Ectodermal cell (in vitro differentiated cells): ENCODE results near the gene MNAT1.
"Not testable (repeated sequence)": the region's sequence is repeated elsewhere in the genome, so short reads cannot be mapped to it uniquely, and the experiment has no call there.

Source experiments
- H3K27ac ChIP-seq: 2 replicates; pipeline ENCODE4 v1.7.0; 2013; ENCODE audit warnings: mild to moderate bottlenecking, low read depth, low read length; ENCODE audit not compliant: insufficient read depth, poor library complexity, severe bottlenecking
- H3K27me3 ChIP-seq: 2 replicates; pipeline ENCODE4 v1.7.0; 2013; ENCODE audit warnings: mild to moderate bottlenecking, low read length; ENCODE audit not compliant: insufficient read depth, control insufficient read depth, poor library complexity, severe bottlenecking
- H3K36me3 ChIP-seq: one replicate; pipeline ENCODE4 v1.7.0; 2013; ENCODE audit warnings: low read length; ENCODE audit not compliant: control insufficient read depth, insufficient read depth
- H3K4me1 ChIP-seq: one replicate; pipeline ENCODE4 v1.7.0; 2013; ENCODE audit warnings: low read length; ENCODE audit not compliant: control insufficient read depth, insufficient read depth
- H3K4me3 ChIP-seq: 2 replicates; pipeline ENCODE4 v1.7.0; 2013; ENCODE audit warnings: low read depth, low read length, control low read depth; ENCODE audit not compliant: insufficient read depth
- H3K9me3 ChIP-seq: 2 replicates; pipeline ENCODE4 v1.7.0; 2013; ENCODE audit warnings: mild to moderate bottlenecking, low read length, moderate library complexity; ENCODE audit not compliant: control insufficient read depth
- WGBS, 2 experiments: methylation state at CpG; one replicate each; pipeline ENCODE4 v1.1.7; 2013; ENCODE audit warnings: missing lambda C conversion rate in 2 of 2; 5-methylcytosine and 5-hydroxymethylcytosine counted together

The MNAT1 gene

GRCh38 chr14:60865378-60866127, 131.0 kb downstream of the MNAT1 start:
- Histone ChIP-seq H3K36me3 (no peaks in the 10 kb centered on the region), H3K27me3 (no peaks in the 10 kb centered on the region), H3K4me1 (no peaks in the 10 kb centered on the region), H3K4me3 (no peak overlapping the region), H3K27ac (no peak overlapping the region), H3K9me3 (no peaks in the 10 kb centered on the region)
- 90 to 94% methylated on average over 4 of the region's 4 CpGs for WGBS, 2 experiments

- H3K36me3 ChIP-seq: no peaks in the 10 kb centered on the region
- H3K4me1 ChIP-seq: no peaks in the 10 kb centered on the region
- no peaks in the 10 kb centered on the region for H3K9me3 ChIP-seq
- no peak overlapping the region for H3K27ac ChIP-seq
- H3K27me3 ChIP-seq: no peaks in the 10 kb centered on the region
- no peak overlapping the region for H3K4me3 ChIP-seq
These were observed 133.1 kb downstream of the MNAT1 start for GRCh38 chr14:60867503-60868172.

GRCh38 chr14:60878121-60878520, 143.6 kb downstream of the MNAT1 start:
- Histone ChIP-seq H3K36me3 (peaks cover 7% of the 10 kb centered on the region), H3K4me1 (no peaks in the 10 kb centered on the region), H3K4me3 (no peak overlapping the region), H3K9me3 (no peaks in the 10 kb centered on the region), H3K27ac (no peak overlapping the region), H3K27me3 (no peaks in the 10 kb centered on the region)
- WGBS, 2 experiments: 100% methylated on average over 1 of the region's 1 CpG; no CpG with 5 or more reads in 1 of the 2 experiments

- no peaks in the 10 kb centered on the region for H3K9me3 ChIP-seq
- H3K27ac ChIP-seq: no peak overlapping the region
- no peaks in the 10 kb centered on the region for H3K27me3 ChIP-seq
- no peaks in the 10 kb centered on the region for H3K4me1 ChIP-seq
- no peak overlapping the region for H3K4me3 ChIP-seq
- H3K36me3 ChIP-seq: peaks cover 7% of the 10 kb centered on the region
These were observed 144.0 kb downstream of the MNAT1 start for GRCh38 chr14:60878536-60878935.

GRCh38 chr14:60882219-60882618, 147.7 kb downstream of the MNAT1 start:
- H3K4me3 ChIP-seq: no peak overlapping the region
- no peak overlapping the region for H3K27ac ChIP-seq
- no peaks in the 10 kb centered on the region for H3K9me3 ChIP-seq
- peaks cover 7% of the 10 kb centered on the region for H3K36me3 ChIP-seq
- no peaks in the 10 kb centered on the region for H3K27me3 ChIP-seq
- no peaks in the 10 kb centered on the region for H3K4me1 ChIP-seq
- 100% methylated on average over 1 of the region's 1 CpG for WGBS, 2 experiments

- no peak overlapping the region for H3K27ac ChIP-seq
- H3K4me1 ChIP-seq: no peaks in the 10 kb centered on the region
- H3K9me3 ChIP-seq: no peaks in the 10 kb centered on the region
- peaks cover 7% of the 10 kb centered on the region for H3K36me3 ChIP-seq
- no peaks in the 10 kb centered on the region for H3K27me3 ChIP-seq
- no peak overlapping the region for H3K4me3 ChIP-seq
These were observed 149.6 kb downstream of the MNAT1 start for GRCh38 chr14:60884134-60884533.

GRCh38 chr14:60890636-60891035, 156.1 kb downstream of the MNAT1 start:
- H3K4me1 ChIP-seq, H3K9me3 ChIP-seq, H3K4me3 ChIP-seq, H3K27ac ChIP-seq, H3K36me3 ChIP-seq, H3K27me3 ChIP-seq: not testable (repeated sequence)
- WGBS, 2 experiments: 87 to 91% methylated on average over 3 of the region's 3 CpGs

- Histone ChIP-seq H3K27me3 (no peaks in the 10 kb centered on the region), H3K4me3 (no peak overlapping the region), H3K9me3 (no peaks in the 10 kb centered on the region), H3K36me3 (no peaks in the 10 kb centered on the region), H3K27ac (no peak overlapping the region), H3K4me1 (no peaks in the 10 kb centered on the region)
- WGBS, 2 experiments: 90 to 93% methylated on average over 2 to 3 of the region's 3 CpGs
These were observed 159.3 kb downstream of the MNAT1 start for GRCh38 chr14:60893911-60894310.

GRCh38 chr14:60904381-60904780, 169.8 kb downstream of the MNAT1 start:
- Histone ChIP-seq H3K4me1 (no peaks in the 10 kb centered on the region), H3K27ac (no peak overlapping the region), H3K27me3 (no peaks in the 10 kb centered on the region), H3K9me3 (no peaks in the 10 kb centered on the region), H3K36me3 (no peaks in the 10 kb centered on the region), H3K4me3 (no peak overlapping the region)

- no peaks in the 10 kb centered on the region for H3K9me3 ChIP-seq
- no peak overlapping the region for H3K4me3 ChIP-seq
- no peaks in the 10 kb centered on the region for H3K36me3 ChIP-seq
- H3K27me3 ChIP-seq: no peaks in the 10 kb centered on the region
- no peak overlapping the region for H3K27ac ChIP-seq
- H3K4me1 ChIP-seq: no peaks in the 10 kb centered on the region
These were observed 171.4 kb downstream of the MNAT1 start for GRCh38 chr14:60905923-60906322.
